GM23338 (cell line): ENCODE data around the gene HSD11B2. TPM values are rescaled to one million over a fixed set of nuclear protein-coding genes. Genes with fewer than 3 reads are reported as not detected.

Experiments used
- ATAC-seq: fragments of 200-7000 bp; cut with Tn5 transposase; 3 replicates; pipeline ENCODE4 v1.9.1; 2020
- DNase-seq: peaks from one replicate; pipeline ENCODE4 v3.0.0-alpha.2; 2015; ENCODE audit warnings: low spot score
- H2AFZ ChIP-seq: fragments of 200-600 bp; sonication (generic); 2 replicates; pipeline ENCODE4 v1.8.0; 2016; ENCODE audit warnings: antibody characterized with exemption, mild to moderate bottlenecking, moderate library complexity
- H3F3A ChIP-seq: fragments of 200-600 bp; sonication (generic); replicated peaks from 2 replicates; pipeline ENCODE4 v1.8.0; 2017; ENCODE audit warnings: antibody characterized with exemption, mixed run types, low read depth
- H3K27ac ChIP-seq: fragments of 200-600 bp; sonication (generic); 2 replicates; pipeline ENCODE4 v1.6.1; 2016; ENCODE audit warnings: low read depth
- H3K27me3 ChIP-seq: fragments of 200-600 bp; sonication (generic); 2 replicates; pipeline ENCODE4 v1.8.0; 2016; ENCODE audit warnings: mild to moderate bottlenecking, mixed run types, moderate library complexity; ENCODE audit not compliant: insufficient read depth
- H3K36me3 ChIP-seq: fragments of 200-600 bp; sonication (generic); 2 replicates; pipeline ENCODE4 v1.8.0; 2016; ENCODE audit warnings: mild to moderate bottlenecking; ENCODE audit not compliant: insufficient read depth
- H3K4me1 ChIP-seq: fragments of 200-600 bp; sonication (generic); 2 replicates; pipeline ENCODE4 v1.8.0; 2016; ENCODE audit warnings: mild to moderate bottlenecking, moderate library complexity; ENCODE audit not compliant: insufficient read depth
- H3K4me2 ChIP-seq: fragments of 200-600 bp; sonication (generic); 2 replicates; pipeline ENCODE4 v1.7.1; 2017; ENCODE audit warnings: mixed run types
- H3K4me3 ChIP-seq: fragments of 200-600 bp; sonication (generic); 2 replicates; pipeline ENCODE4 v1.6.1; 2016; ENCODE audit warnings: mixed run types
- H3K79me2 ChIP-seq: fragments of 200-600 bp; sonication (generic); replicated peaks from 2 replicates; pipeline ENCODE4 v1.8.0; 2017; ENCODE audit warnings: mild to moderate bottlenecking; ENCODE audit not compliant: insufficient read depth
- H3K9me2 ChIP-seq: fragments of 200-600 bp; sonication (generic); 2 replicates; pipeline ENCODE4 v1.8.0; 2017; ENCODE audit not compliant: insufficient read depth
- H4K20me1 ChIP-seq: fragments of 200-600 bp; sonication (generic); replicated peaks from 2 replicates; pipeline ENCODE4 v1.8.0; 2017; ENCODE audit warnings: mild to moderate bottlenecking; ENCODE audit not compliant: insufficient read depth
- H3K27ac Mint-ChIP-seq: 2 replicates; pipeline ENCODE4 v1.8.0; 2020; ENCODE audit warnings: inconsistent platforms, mild to moderate bottlenecking, moderate library complexity, mixed read lengths
- H3K27me3 Mint-ChIP-seq: 3 replicates; pipeline ENCODE4 v1.8.0; 2022; ENCODE audit warnings: low read depth, mild to moderate bottlenecking, moderate library complexity, mixed read lengths, inconsistent platforms; ENCODE audit not compliant: insufficient read depth, poor library complexity
- H3K36me3 Mint-ChIP-seq: 3 replicates; pipeline ENCODE4 v1.8.0; 2021; ENCODE audit warnings: low read depth, mild to moderate bottlenecking, inconsistent platforms, moderate library complexity, mixed read lengths
- H3K4me1 Mint-ChIP-seq: 3 replicates; pipeline ENCODE4 v1.8.0; 2020; ENCODE audit warnings: mild to moderate bottlenecking, inconsistent platforms, mixed read lengths
- H3K4me3 Mint-ChIP-seq: 3 replicates; pipeline ENCODE4 v1.8.0; 2021; ENCODE audit warnings: moderate library complexity, mild to moderate bottlenecking, inconsistent platforms, mixed read lengths
- H3K9me3 Mint-ChIP-seq: 3 replicates; pipeline ENCODE4 v1.8.0; 2020; ENCODE audit warnings: moderate library complexity, mild to moderate bottlenecking, inconsistent platforms, mixed read lengths
- CREB1 ChIP-seq: fragments of 250-450 bp; sonication (Bioruptor Pico); IDR thresholded peaks from 2 replicates; pipeline ENCODE4 v1.5.0; 2020; ENCODE audit warnings: low read depth, mild to moderate bottlenecking, moderate library complexity
- ETS1 ChIP-seq: IDR thresholded peaks from 2 replicates; pipeline ENCODE4 v1.6.1; 2016; ENCODE audit warnings: antibody characterized with exemption
- EZH2phosphoT487 ChIP-seq: fragments of 200-600 bp; sonication (generic); IDR thresholded peaks from one replicate; pipeline ENCODE4 v1.8.1; 2018; ENCODE audit warnings: antibody characterized with exemption; ENCODE audit not compliant: unreplicated experiment
- JUNB ChIP-seq: IDR thresholded peaks from one replicate; pipeline ENCODE4 v1.6.1; 2016; ENCODE audit warnings: antibody characterized with exemption; ENCODE audit not compliant: unreplicated experiment
- STAT1 ChIP-seq: IDR thresholded peaks from one replicate; pipeline ENCODE4 v1.6.1; 2016; ENCODE audit warnings: antibody characterized with exemption; ENCODE audit not compliant: unreplicated experiment
- ZNF462 ChIP-seq: fragments of 250-450 bp; sonication (Bioruptor Pico); IDR thresholded peaks from 2 replicates; pipeline ENCODE4 v1.5.0; 2020; ENCODE audit warnings: mild to moderate bottlenecking, moderate library complexity
- polyA plus RNA-seq: library from polyadenylated mRNA; unstranded; fragments of >200 nt; fragmentation: Nextera tagmentation; extraction: Ambion mirVana; gene quantifications from 2 replicates; pipeline ENCODE4 v1.2.1, GENCODE V29; 2016
- total RNA-seq: library from RNA; depleted of rRNA; stranded (reverse); fragments of >200 nt; shearing (Covaris generic); gene quantifications from 2 replicates; pipeline ENCODE4 v1.2.3, GENCODE V29; 2014

The HSD11B2 gene
- total and polyA plus RNA-seq, 2 experiments from 2014 or later, result 14.8 to 23.0 TPM

GRCh38 chr16:67400901-67401300 is 30.0 kb upstream of the HSD11B2 start (continued):
- TF ChIP-seq ZNF462 (CRISPR knock-in tag), result no peak
- no peak for TF ChIP-seq ETS1
- no peak for TF ChIP-seq EZH2phosphoT487

- ATAC-seq (no peak), DNase-seq (no peak)
- H3K27ac Mint-ChIP-seq, result no peak overlapping the region; the same call in 1 of the 2 replicates
- H2AFZ ChIP-seq, result no peak overlapping the region
- no peaks in the 10 kb centered on the region for H4K20me1 ChIP-seq
- peaks cover 28% of the 10 kb centered on the region for H3K4me1 Mint-ChIP-seq
- H3K4me1 ChIP-seq, result peaks cover 21% of the 10 kb centered on the region; the same call in 1 of the 2 replicates
- no peaks in the 10 kb centered on the region for H3K9me2 ChIP-seq
- H3F3A ChIP-seq, result no peaks in the 10 kb centered on the region
- no peak overlapping the region for H3K27ac ChIP-seq
- no peak overlapping the region for H3K4me3 ChIP-seq
- no peaks in the 10 kb centered on the region; the same call in 2 of the 3 replicates for H3K36me3 Mint-ChIP-seq
- no peaks in the 10 kb centered on the region for H3K9me3 Mint-ChIP-seq
- H3K79me2 ChIP-seq, result no peaks in the 10 kb centered on the region
- no peak overlapping the region for H3K4me2 ChIP-seq
- 0 out of 2 replicates have a peak, but pooled peaks cover 3% of the 10 kb centered on the region for H3K27me3 ChIP-seq
- no peak overlapping the region for H3K4me3 Mint-ChIP-seq
- no peaks in the 10 kb centered on the region for H3K36me3 ChIP-seq
- peaks cover 9% of the 10 kb centered on the region for H3K27me3 Mint-ChIP-seq
- TF ChIP-seq ZNF462 (CRISPR knock-in tag) (no peak), CREB1 (no peak), STAT1 (no peak), JUNB (no peak), ETS1 (no peak)
These were observed 26.9 kb upstream of the HSD11B2 start for GRCh38 chr16:67403976-67404555.
